Testis (tissue), 3 donors: ENCODE measurements around the gene SLC7A7. TPM values are rescaled to one million over a fixed set of nuclear protein-coding genes. Genes with fewer than 3 reads are reported as not detected.
"Not testable (repeated sequence)": the region's sequence is repeated elsewhere in the genome, so short reads cannot be mapped to it uniquely, and the experiment has no call there.

ENCODE experiments used
- DNase-seq: peaks from one replicate; pipeline ENCODE4 v3.0.0-alpha.2; 2019
- H3K27ac ChIP-seq, 2 donors: fragments of 200-600 bp; sonication (generic); one replicate each; pipeline ENCODE4 v1.5.1; 2019
- H3K27me3 ChIP-seq: fragments of 200-600 bp; sonication (generic); one replicate; pipeline ENCODE4 v1.5.1; 2019
- H3K36me3 ChIP-seq: fragments of 200-600 bp; sonication (generic); one replicate; pipeline ENCODE4 v1.5.1; 2017; ENCODE audit warnings: low read depth; ENCODE audit errors: missing control alignments
- H3K4me1 ChIP-seq: fragments of 200-600 bp; sonication (generic); one replicate; pipeline ENCODE4 v1.5.1; 2019
- H3K4me3 ChIP-seq, 2 donors: fragments of 200-600 bp; sonication (generic); one replicate each; pipeline ENCODE4 v1.5.1; 2017 to 2019
- H3K9me3 ChIP-seq: fragments of 200-600 bp; sonication (generic); one replicate; pipeline ENCODE4 v1.5.1; 2017
- CTCF ChIP-seq, 3 experiments: fragments of 450-650 bp in 2 of 3; fragments of 200-600 bp in 1 of 3; sonication (generic) in 1 of 3; IDR thresholded peaks; one replicate each; pipeline ENCODE4 v1.5.1; 2016 to 2019; ENCODE audit warnings: antibody characterized with exemption in 3 of 3, mild to moderate bottlenecking in 2 of 3, moderate library complexity in 1 of 3
- POLR2A ChIP-seq: fragments of 450-650 bp; IDR thresholded peaks from one replicate; pipeline ENCODE4 v1.6.1; 2017; ENCODE audit warnings: antibody characterized with exemption, mild to moderate bottlenecking, moderate library complexity
- WGBS, 2 donors: methylation state at CpG; one replicate each; pipeline ENCODE4 v1.1.5; 2018; 5-methylcytosine and 5-hydroxymethylcytosine counted together
- intact Hi-C: fragments of 100-400 bp; cut with DNase I; formaldehyde crosslinking; loops from one replicate; pipeline ENCODE4 v1.15.1; 2023; ENCODE audit warnings: low total_unique reads
- polyA plus RNA-seq: library from polyadenylated mRNA; stranded (reverse); fragments of 350-450 nt; fragmentation: Illumina TruSeq; extraction: RNeasy Lipid Tissue Mini Kit (QIAGEN cat#74804); gene quantifications from one replicate; pipeline ENCODE4 v1.2.3, GENCODE V29; 2014; ENCODE audit warnings: low read depth, low replicate concordance; ENCODE audit not compliant: insufficient read depth
- small RNA-seq, 2 donors: library from RNA; depleted of rRNA; stranded (forward); fragments of <200 nt; gene quantifications; one replicate each; pipeline ENCODE3, GENCODE V24; 2016
- total RNA-seq, 2 donors: library from RNA; depleted of rRNA; stranded (reverse); fragments of >200 nt; gene quantifications; one replicate each; pipeline ENCODE4 v1.2.3, GENCODE V29; 2016

SLC7A7 gene
- total and polyA plus RNA-seq, 3 donors from 2014 or later: 22.2 to 77.1 (median 34.7) TPM

GRCh38 chr14:22733829-22734228 is 81.4 kb downstream of the SLC7A7 start:
- no peaks in the 10 kb centered on the region for H3K9me3 ChIP-seq
- H3K36me3 ChIP-seq: no peaks in the 10 kb centered on the region
- TF ChIP-seq POLR2A (no peak), CTCF (IDR thresholded peaks at IDR 0.05) (no peak)
- no peaks in the 10 kb centered on the region for H3K4me1 ChIP-seq
- no peak overlapping the region for H3K27ac ChIP-seq
- no peaks in the 10 kb centered on the region for H3K27me3 ChIP-seq
- no peak overlapping the region for H3K4me3 ChIP-seq
- no peak for DNase-seq
- WGBS, 2 donors: 38 to 56% methylated on average over 2 of the region's 2 CpGs
- intact Hi-C loops: no loop called here

- H3K4me3 ChIP-seq, H3K9me3 ChIP-seq, intact Hi-C loops, DNase-seq, H3K36me3 ChIP-seq, H3K4me1 ChIP-seq, H3K27me3 ChIP-seq, H3K27ac ChIP-seq: not testable (repeated sequence)
- WGBS, 2 donors: 89 to 94% methylated on average over 5 of the region's 5 CpGs
These were observed 83.2 kb downstream of the SLC7A7 start for GRCh38 chr14:22732062-22732461.

GRCh38 chr14:22726012-22726411 is 89.2 kb downstream of the SLC7A7 start:
- WGBS, 2 donors: 37% methylated on average over 1 of the region's 1 CpG; no CpG with 5 or more reads in 1 of the 2 donors
- no peak for TF ChIP-seq POLR2A
- TF ChIP-seq CTCF (IDR thresholded peaks at IDR 0.05): no peak
- H3K4me3 ChIP-seq: no peak overlapping the region
- no peaks in the 10 kb centered on the region for H3K9me3 ChIP-seq
- no peaks in the 10 kb centered on the region for H3K4me1 ChIP-seq
- intact Hi-C loops: no loop called here
- DNase-seq: no peak
- H3K36me3 ChIP-seq: no peaks in the 10 kb centered on the region
- H3K27ac ChIP-seq: no peak overlapping the region
- no peaks in the 10 kb centered on the region for H3K27me3 ChIP-seq

- H3K9me3 ChIP-seq, H3K36me3 ChIP-seq, H3K27ac ChIP-seq, H3K27me3 ChIP-seq, H3K4me3 ChIP-seq, intact Hi-C loops, DNase-seq, H3K4me1 ChIP-seq: not testable (repeated sequence)
- WGBS, 2 donors: 60 to 64% methylated on average over 1 to 3 of the region's 3 CpGs
These were observed 89.9 kb downstream of the SLC7A7 start for GRCh38 chr14:22725374-22725773.

GRCh38 chr14:22724847-22725246 is 90.4 kb downstream of the SLC7A7 start:
- H3K27me3 ChIP-seq, H3K27ac ChIP-seq, H3K4me1 ChIP-seq, DNase-seq, H3K36me3 ChIP-seq, H3K9me3 ChIP-seq, H3K4me3 ChIP-seq, intact Hi-C loops: not testable (repeated sequence)
- 83 to 85% methylated on average over 8 of the region's 8 CpGs for WGBS, 2 donors

- Histone ChIP-seq H3K4me1 (no peaks in the 10 kb centered on the region), H3K36me3 (no peaks in the 10 kb centered on the region), H3K4me3 (no peak overlapping the region), H3K27me3 (no peaks in the 10 kb centered on the region), H3K27ac (no peak overlapping the region), H3K9me3 (no peaks in the 10 kb centered on the region)
- TF ChIP-seq CTCF (IDR thresholded peaks at IDR 0.05) (no peak), POLR2A (no peak)
- 70 to 72% methylated on average over 1 of the region's 1 CpG for WGBS, 2 donors
- no peak for DNase-seq
- intact Hi-C loops: no loop called here
These were observed 91.4 kb downstream of the SLC7A7 start for GRCh38 chr14:22723815-22724214.

Small RNA genes lying within 50 kb of the gene (small RNA-seq; reads per million reads assigned to genes)
- 0 reads per million in 2 donors for gene RF00019
- 0 to 0.09 reads per million in 2 donors for gene RF00588

Other genes with a start within 250 kb of the SLC7A7 start
- gene DAD1, start 226.2 kb downstream of the SLC7A7 start, total RNA-seq: 100 to 1,000 TPM; 209 to 235 TPM
- gene DAD1, start 226.2 kb downstream of the SLC7A7 start, polyA plus RNA-seq: 350 TPM
- 100 to 1,000 TPM; 122 to 158 TPM for gene ABHD4, start 217.1 kb downstream of the SLC7A7 start, total RNA-seq
- 111 TPM for gene ABHD4, start 217.1 kb downstream of the SLC7A7 start, polyA plus RNA-seq
- gene OR6J1, start 171.1 kb downstream of the SLC7A7 start, total RNA-seq: under 1 TPM in 1 of 2 donors, not detected in 1; 0.19 TPM
- not detected for gene OR6J1, start 171.1 kb downstream of the SLC7A7 start, polyA plus RNA-seq
- 10 to 100 TPM; 61.7 to 79.8 TPM for gene OXA1L, start 48.7 kb downstream of the SLC7A7 start, total RNA-seq
- 76.8 TPM for gene OXA1L, start 48.7 kb downstream of the SLC7A7 start, polyA plus RNA-seq
- 10 to 100 TPM; 31.1 to 47.0 TPM for gene MRPL52, start 14.5 kb upstream of the SLC7A7 start, total RNA-seq
- gene MRPL52, start 14.5 kb upstream of the SLC7A7 start, polyA plus RNA-seq: 77.0 TPM
- 10 to 100 TPM; 14.2 to 35.8 TPM for gene MMP14, start 21.1 kb upstream of the SLC7A7 start, total RNA-seq
- gene MMP14, start 21.1 kb upstream of the SLC7A7 start, polyA plus RNA-seq: 54.6 TPM
- 10 to 100 TPM; 41.3 to 67.7 TPM for gene LRP10, start 56.3 kb upstream of the SLC7A7 start, total RNA-seq
- gene LRP10, start 56.3 kb upstream of the SLC7A7 start, polyA plus RNA-seq: 58.2 TPM
- 1 to 10 TPM; 2.9 to 4.8 TPM for gene REM2, start 67.8 kb upstream of the SLC7A7 start, total RNA-seq
- gene REM2, start 67.8 kb upstream of the SLC7A7 start, polyA plus RNA-seq: 2.4 TPM
- gene RBM23, start 103.7 kb upstream of the SLC7A7 start, total RNA-seq: 100 to 1,000 TPM in 1 of 2 donors, 10 to 100 TPM in 1; 93.3 to 115 TPM
- gene RBM23, start 103.7 kb upstream of the SLC7A7 start, polyA plus RNA-seq: 73.7 TPM
- 10 to 100 TPM; 62.4 to 76.8 TPM for gene PRMT5, start 113.9 kb upstream of the SLC7A7 start, total RNA-seq
- 73.9 TPM for gene PRMT5, start 113.9 kb upstream of the SLC7A7 start, polyA plus RNA-seq
- 10 to 100 TPM; 26.4 to 30.5 TPM for gene HAUS4, start 141.7 kb upstream of the SLC7A7 start, total RNA-seq
- 22.4 TPM for gene HAUS4, start 141.7 kb upstream of the SLC7A7 start, polyA plus RNA-seq
- 10 to 100 TPM; 11.3 to 11.9 TPM for gene AJUBA, start 167.1 kb upstream of the SLC7A7 start, total RNA-seq
- 12.8 TPM for gene AJUBA, start 167.1 kb upstream of the SLC7A7 start, polyA plus RNA-seq
- gene C14orf93, start 194.7 kb upstream of the SLC7A7 start, total RNA-seq: 10 to 100 TPM; 12.5 to 17.5 TPM
- 4.5 TPM for gene C14orf93, start 194.7 kb upstream of the SLC7A7 start, polyA plus RNA-seq
- gene PSMB5, start 219.5 kb upstream of the SLC7A7 start, total RNA-seq: 100 to 1,000 TPM in 1 of 2 donors, 10 to 100 TPM in 1; 97.2 to 123 TPM
- 145 TPM for gene PSMB5, start 219.5 kb upstream of the SLC7A7 start, polyA plus RNA-seq
- under 1 TPM; 0.12 to 0.31 TPM for gene PSMB11, start 226.8 kb upstream of the SLC7A7 start, total RNA-seq
- 0.20 TPM for gene PSMB11, start 226.8 kb upstream of the SLC7A7 start, polyA plus RNA-seq
- 10 to 100 TPM; 10.2 TPM for gene CDH24, start 242.1 kb upstream of the SLC7A7 start, total RNA-seq
- 3.9 TPM for gene CDH24, start 242.1 kb upstream of the SLC7A7 start, polyA plus RNA-seq